ENCODE measurements around the gene AP1M2.

AP1M2 gene

DNA sequence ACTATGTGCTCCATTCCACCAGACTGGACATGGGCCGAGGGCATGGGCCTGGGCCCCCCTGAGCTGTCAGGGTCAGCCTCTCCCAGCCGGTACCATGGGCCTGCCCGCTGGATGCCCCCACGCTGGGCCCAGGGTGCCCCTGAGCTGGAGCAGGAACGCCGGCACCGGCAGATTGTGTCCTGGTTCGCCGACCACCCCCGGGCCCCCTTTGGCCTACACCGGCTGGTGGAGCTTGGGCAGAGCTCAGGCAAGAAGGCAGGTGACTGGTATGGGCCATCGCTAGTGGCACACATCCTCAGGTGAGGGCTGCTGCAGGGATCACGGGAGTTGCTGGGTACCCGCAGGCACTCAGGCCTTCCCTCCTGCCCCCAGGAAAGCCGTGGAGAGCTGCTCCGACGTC, 40.3 kb downstream of the AP1M2 start:
- TF ChIP-seq TAF1 (IDR thresholded peaks at IDR 0.05; ENCODE audit: borderline replicate concordance, insufficient read depth, low read length) (no peak), FOXP2 (optimal IDR thresholded peaks at IDR 0.05; ENCODE audit: borderline replicate concordance, extremely low read depth, extremely low read length, insufficient read depth) (no peak), SIN3A (IDR thresholded peaks at IDR 0.05; ENCODE audit: borderline replicate concordance, insufficient read depth, low read length) (no peak)
- TF ChIP-seq, protein P1, sequence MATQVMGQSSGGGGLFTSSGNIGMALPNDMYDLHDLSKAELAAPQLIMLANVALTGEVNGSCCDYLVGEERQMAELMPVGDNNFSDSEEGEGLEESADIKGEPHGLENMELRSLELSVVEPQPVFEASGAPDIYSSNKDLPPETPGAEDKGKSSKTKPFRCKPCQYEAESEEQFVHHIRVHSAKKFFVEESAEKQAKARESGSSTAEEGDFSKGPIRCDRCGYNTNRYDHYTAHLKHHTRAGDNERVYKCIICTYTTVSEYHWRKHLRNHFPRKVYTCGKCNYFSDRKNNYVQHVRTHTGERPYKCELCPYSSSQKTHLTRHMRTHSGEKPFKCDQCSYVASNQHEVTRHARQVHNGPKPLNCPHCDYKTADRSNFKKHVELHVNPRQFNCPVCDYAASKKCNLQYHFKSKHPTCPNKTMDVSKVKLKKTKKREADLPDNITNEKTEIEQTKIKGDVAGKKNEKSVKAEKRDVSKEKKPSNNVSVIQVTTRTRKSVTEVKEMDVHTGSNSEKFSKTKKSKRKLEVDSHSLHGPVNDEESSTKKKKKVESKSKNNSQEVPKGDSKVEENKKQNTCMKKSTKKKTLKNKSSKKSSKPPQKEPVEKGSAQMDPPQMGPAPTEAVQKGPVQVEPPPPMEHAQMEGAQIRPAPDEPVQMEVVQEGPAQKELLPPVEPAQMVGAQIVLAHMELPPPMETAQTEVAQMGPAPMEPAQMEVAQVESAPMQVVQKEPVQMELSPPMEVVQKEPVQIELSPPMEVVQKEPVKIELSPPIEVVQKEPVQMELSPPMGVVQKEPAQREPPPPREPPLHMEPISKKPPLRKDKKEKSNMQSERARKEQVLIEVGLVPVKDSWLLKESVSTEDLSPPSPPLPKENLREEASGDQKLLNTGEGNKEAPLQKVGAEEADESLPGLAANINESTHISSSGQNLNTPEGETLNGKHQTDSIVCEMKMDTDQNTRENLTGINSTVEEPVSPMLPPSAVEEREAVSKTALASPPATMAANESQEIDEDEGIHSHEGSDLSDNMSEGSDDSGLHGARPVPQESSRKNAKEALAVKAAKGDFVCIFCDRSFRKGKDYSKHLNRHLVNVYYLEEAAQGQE (IDR thresholded peaks at IDR 0.05; ENCODE audit: insufficient read depth in 1 of 2, low read depth in 2 of 2, low read length in 2 of 2) = no peak

DNA sequence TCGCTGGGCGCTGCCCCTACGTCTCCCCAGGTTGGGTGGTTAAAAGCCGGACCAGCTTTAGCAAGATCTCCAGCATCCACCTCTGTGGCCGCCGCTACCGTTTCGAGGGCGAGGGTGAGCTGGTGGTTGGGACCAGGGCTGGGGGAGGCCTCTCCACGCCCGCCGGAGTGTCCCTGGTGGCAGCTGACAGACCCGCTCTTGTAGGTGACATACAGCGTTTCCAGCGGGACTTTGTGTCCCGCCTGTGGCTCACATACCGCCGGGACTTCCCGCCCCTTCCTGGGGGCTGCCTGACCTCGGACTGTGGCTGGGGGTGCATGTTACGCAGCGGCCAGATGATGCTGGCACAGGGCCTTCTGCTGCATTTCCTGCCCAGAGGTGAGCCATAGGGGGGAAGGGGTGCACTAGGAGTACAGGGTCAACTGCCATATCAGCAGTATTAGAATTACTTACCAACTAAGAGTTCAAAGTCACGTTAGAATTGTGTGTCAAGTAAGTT, 42.3 kb downstream of the AP1M2 start:
- no peak for TF ChIP-seq SIN3A (IDR thresholded peaks at IDR 0.05; ENCODE audit: borderline replicate concordance, insufficient read depth, low read length)
- TF ChIP-seq, protein P1 (IDR thresholded peaks at IDR 0.05; ENCODE audit: insufficient read depth in 1 of 2, low read depth in 2 of 2, low read length in 2 of 2) = no peak
- no peak for TF ChIP-seq FOXP2 (optimal IDR thresholded peaks at IDR 0.05; ENCODE audit: borderline replicate concordance, extremely low read depth, extremely low read length, insufficient read depth)
- no peak for TF ChIP-seq TAF1 (IDR thresholded peaks at IDR 0.05; ENCODE audit: borderline replicate concordance, insufficient read depth, low read length)
- no peak for TF ChIP-seq POLR2AphosphoS5 (IDR thresholded peaks at IDR 0.05; ENCODE audit: low read depth, low read length)

DNA sequence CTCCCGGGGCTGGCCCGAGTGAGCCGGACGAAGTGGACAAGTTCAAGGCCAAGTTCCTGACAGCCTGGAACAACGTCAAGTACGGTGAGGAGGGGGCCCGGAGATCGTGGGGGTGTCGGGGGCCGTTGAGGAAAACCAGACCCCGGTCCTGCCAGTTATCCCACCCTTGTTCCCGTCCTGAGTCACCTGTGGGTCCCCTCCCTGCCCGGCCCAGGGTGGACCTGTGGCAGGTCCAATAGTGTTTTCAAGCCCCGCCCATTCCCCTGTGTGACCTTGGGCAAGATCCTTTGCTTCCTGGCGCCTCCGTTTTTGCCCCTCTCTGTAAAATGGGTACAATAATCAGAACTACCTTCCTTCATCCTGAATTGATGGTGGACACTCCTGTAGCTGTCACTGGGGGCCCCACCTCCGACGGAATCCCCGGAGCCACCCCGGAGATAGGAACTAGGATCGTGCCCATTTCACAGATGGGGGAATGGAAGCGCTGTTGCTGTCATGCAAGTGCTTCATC, 42.8 kb downstream of the AP1M2 start:
- TF ChIP-seq SIN3A (IDR thresholded peaks at IDR 0.05; ENCODE audit: borderline replicate concordance, insufficient read depth, low read length) = no peak
- TF ChIP-seq POLR2AphosphoS5 (IDR thresholded peaks at IDR 0.05; ENCODE audit: low read depth, low read length) = no peak
- no peak for TF ChIP-seq FOXP2 (optimal IDR thresholded peaks at IDR 0.05; ENCODE audit: borderline replicate concordance, extremely low read depth, extremely low read length, insufficient read depth)
- no peak for TF ChIP-seq TAF1 (IDR thresholded peaks at IDR 0.05; ENCODE audit: borderline replicate concordance, insufficient read depth, low read length)
- TF ChIP-seq, protein P1 (IDR thresholded peaks at IDR 0.05; ENCODE audit: insufficient read depth in 1 of 2, low read depth in 2 of 2, low read length in 2 of 2) = no peak

DNA sequence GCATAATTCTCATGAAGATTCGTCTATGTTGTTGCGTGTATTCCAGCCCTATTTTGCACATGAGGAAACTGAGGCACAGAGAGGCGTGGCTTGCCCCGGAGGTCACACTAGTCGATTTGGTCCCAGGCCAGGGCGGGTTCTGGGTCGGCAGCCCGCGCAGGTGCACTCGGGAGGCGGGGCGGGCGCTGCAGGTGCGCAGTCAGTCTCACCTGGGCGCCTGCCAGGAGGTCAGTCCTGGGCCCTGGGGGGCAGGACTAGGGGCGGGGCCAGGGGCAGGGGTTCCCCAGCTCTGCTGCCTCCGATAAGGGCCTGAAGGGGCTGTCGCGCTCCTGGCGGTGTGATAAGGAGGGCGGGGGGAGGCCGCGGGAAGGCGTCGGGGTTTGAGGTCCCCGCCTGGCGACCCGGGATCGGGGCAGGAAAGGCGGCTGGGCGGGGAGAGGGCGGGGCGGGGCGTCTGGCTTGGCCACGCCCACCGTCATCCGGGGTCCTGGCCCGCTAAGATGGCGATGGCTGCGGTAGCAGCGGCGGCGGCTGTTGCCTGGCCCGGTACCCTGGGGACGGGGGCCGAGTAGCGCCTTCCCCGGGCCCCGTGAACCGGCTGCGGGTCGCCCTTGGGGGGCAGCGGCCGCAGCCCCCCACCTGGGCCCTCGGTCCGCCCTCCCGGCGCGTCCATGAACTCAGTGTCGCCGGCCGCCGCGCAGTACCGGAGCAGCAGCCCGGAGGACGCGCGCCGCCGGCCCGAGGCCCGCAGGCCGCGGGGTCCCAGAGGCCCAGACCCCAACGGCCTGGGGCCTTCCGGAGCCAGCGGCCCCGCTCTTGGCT, 43.5 kb downstream of the AP1M2 start, which contains the start of gene ATG4D:
ATG4D (plus strand) TSS at position 485 of the 822 bp plus-strand sequence; CDS start at position 672, 187 bp downstream.
- TF ChIP-seq TAF1 (IDR thresholded peaks at IDR 0.05; ENCODE audit: borderline replicate concordance, insufficient read depth, low read length) (peak; percentile 86; the same call in 1 of the 2 replicates), SIN3A (IDR thresholded peaks at IDR 0.05; ENCODE audit: borderline replicate concordance, insufficient read depth, low read length) (no peak), POLR2AphosphoS5 (IDR thresholded peaks at IDR 0.05; ENCODE audit: low read depth, low read length) (peak; percentile 66), FOXP2 (optimal IDR thresholded peaks at IDR 0.05; ENCODE audit: borderline replicate concordance, extremely low read depth, extremely low read length, insufficient read depth) (no peak)
- TF ChIP-seq, protein P1 (IDR thresholded peaks at IDR 0.05; ENCODE audit: insufficient read depth in 1 of 2, low read depth in 2 of 2, low read length in 2 of 2) = no peak

Measured in PFSK-1 (cell line).